Activated CD4-positive, alpha-beta T cell treated with anti-CD3 and anti-CD28 coated beads, Interleukin-2, amount 50 U/mL, for 24 hours (primary cell): Measurements from ENCODE around the gene TRAPPC4.

Experiments used
- DNase-seq, 2 donors: peaks; one replicate each; pipeline ENCODE4 v3.0.0-alpha.2; 2020; ENCODE audit warnings: low read depth in 1 of 2, low spot score in 1 of 2

TRAPPC4 gene

DNA sequence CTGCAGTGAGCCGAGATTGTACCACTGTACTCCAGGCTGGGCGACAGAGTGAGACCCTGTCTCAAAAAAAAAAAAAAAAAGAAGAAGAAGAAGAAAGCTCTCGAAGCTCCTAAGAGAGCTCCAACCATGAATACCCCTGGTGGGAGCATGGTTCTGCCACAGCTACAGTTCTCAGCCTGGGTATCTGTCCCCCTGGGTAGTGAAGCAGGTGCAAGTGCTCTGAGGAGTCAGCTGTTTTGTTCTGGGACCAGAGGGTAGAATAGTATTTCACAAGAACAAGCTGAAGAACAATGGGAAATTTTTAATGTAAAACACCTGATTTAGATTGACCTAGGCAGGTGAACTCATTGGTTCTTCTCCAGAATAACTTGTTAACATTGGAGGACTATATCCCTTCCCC lies 42.7 kb downstream of the TRAPPC4 start:
- DNase-seq = no peak

DNA sequence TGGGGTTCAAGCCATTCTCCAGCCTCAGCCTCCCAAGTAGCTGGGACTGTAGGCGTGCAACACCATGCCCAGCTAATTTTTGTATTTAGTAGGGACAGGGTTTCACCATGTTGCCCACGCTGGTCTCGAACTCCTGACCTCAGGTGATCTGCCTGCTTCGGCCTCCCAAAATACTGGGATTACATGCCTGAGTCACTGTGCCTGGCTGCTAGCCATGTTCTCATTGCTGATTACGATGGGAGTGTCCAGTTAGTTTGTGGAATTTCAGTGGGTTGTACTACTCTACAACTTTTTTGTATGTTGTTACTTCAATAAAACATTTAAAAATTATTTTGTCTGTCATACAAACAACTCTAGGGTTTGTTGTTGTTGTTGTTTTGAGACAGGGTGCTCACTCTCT lies 44.2 kb downstream of the TRAPPC4 start:
- no peak for DNase-seq

- peak in 1 of 2 donors; percentile 32 for DNase-seq
Observed at GRCh38 chr11:119065369-119065768, 46.8 kb downstream of the TRAPPC4 start.

GRCh38 chr11:119067371-119068222 lies 49.0 kb downstream of the TRAPPC4 start, which contains the start of gene VPS11:
VPS11 (plus strand) TSS chr11:119067818; CDS start chr11:119067824, 6 bp downstream.
- DNase-seq = peak; percentile 91 to 97
